Measurements from ENCODE around the gene NCKAP5.

Gene NCKAP5

GRCh38 chr2:133333181-133333580 is 235.1 kb downstream of the NCKAP5 start:
- H3K4me3 ChIP-seq (replicated peaks; ENCODE audit: insufficient read depth, low read length), result no peak overlapping the region
- H3K27ac ChIP-seq (replicated peaks), result no peak overlapping the region
- no peak for DNase-seq (ENCODE audit: low read depth in 1 of 2, low spot score in 1 of 2)
- H3K27me3 ChIP-seq (ENCODE audit: insufficient read depth, poor library complexity, severe bottlenecking), result no peaks in the 10 kb centered on the region
- TF ChIP-seq REST (IDR thresholded peaks at IDR 0.05; ENCODE audit: insufficient replicate concordance, low read depth) (no peak), GABPA (IDR thresholded peaks at IDR 0.05; ENCODE audit: low read depth) (no peak), POLR2AphosphoS5 (IDR thresholded peaks at IDR 0.05; ENCODE audit: low read depth) (no peak), CTCF (IDR thresholded peaks at IDR 0.05; ENCODE audit: insufficient read depth, low read length) (no peak), SPI1 (IDR thresholded peaks at IDR 0.05; ENCODE audit: borderline replicate concordance, low read depth) (no peak)

GRCh38 chr2:133331436-133331835 is 236.8 kb downstream of the NCKAP5 start:
- H3K4me3 ChIP-seq (replicated peaks; ENCODE audit: insufficient read depth, low read length), result no peak overlapping the region
- no peak for DNase-seq (ENCODE audit: low read depth in 1 of 2, low spot score in 1 of 2)
- no peaks in the 10 kb centered on the region for H3K27me3 ChIP-seq (ENCODE audit: insufficient read depth, poor library complexity, severe bottlenecking)
- TF ChIP-seq POLR2AphosphoS5 (IDR thresholded peaks at IDR 0.05; ENCODE audit: low read depth), result no peak
- TF ChIP-seq SPI1 (IDR thresholded peaks at IDR 0.05; ENCODE audit: borderline replicate concordance, low read depth), result no peak
- TF ChIP-seq CTCF (IDR thresholded peaks at IDR 0.05; ENCODE audit: insufficient read depth, low read length), result no peak
- no peak for TF ChIP-seq GABPA (IDR thresholded peaks at IDR 0.05; ENCODE audit: low read depth)
- TF ChIP-seq REST (IDR thresholded peaks at IDR 0.05; ENCODE audit: insufficient replicate concordance, low read depth), result no peak
- no peak overlapping the region for H3K27ac ChIP-seq (replicated peaks)

GRCh38 chr2:133326652-133327397 is 241.4 kb downstream of the NCKAP5 start:
- no peak for TF ChIP-seq GABPA (IDR thresholded peaks at IDR 0.05; ENCODE audit: low read depth)
- TF ChIP-seq SPI1 (IDR thresholded peaks at IDR 0.05; ENCODE audit: borderline replicate concordance, low read depth), result no peak
- no peak for TF ChIP-seq POLR2AphosphoS5 (IDR thresholded peaks at IDR 0.05; ENCODE audit: low read depth)
- no peak for TF ChIP-seq CTCF (IDR thresholded peaks at IDR 0.05; ENCODE audit: insufficient read depth, low read length)
- no peak for TF ChIP-seq REST (IDR thresholded peaks at IDR 0.05; ENCODE audit: insufficient replicate concordance, low read depth)
- Histone ChIP-seq H3K27ac (replicated peaks) (no peak overlapping the region), H3K4me3 (replicated peaks; ENCODE audit: insufficient read depth, low read length) (no peak overlapping the region), H3K27me3 (ENCODE audit: insufficient read depth, poor library complexity, severe bottlenecking) (no peaks in the 10 kb centered on the region)
- no peak for DNase-seq (ENCODE audit: low read depth in 1 of 2, low spot score in 1 of 2)

Data from HL-60 (cell line).